Endodermal cell (in vitro differentiated cells): ENCODE data around the gene ATP10B. TPM values are rescaled to one million over a fixed set of nuclear protein-coding genes. Genes with fewer than 3 reads are reported as not detected.

Experiments used
- DNase-seq: peaks from one replicate; pipeline ENCODE4 v3.0.0-alpha.2; 2017
- H3K27ac ChIP-seq: 2 replicates; pipeline ENCODE4 v1.5.1; 2013; ENCODE audit warnings: mild to moderate bottlenecking, low read depth, low read length, moderate library complexity
- H3K27me3 ChIP-seq: 2 replicates; pipeline ENCODE4 v1.6.1; 2013; ENCODE audit warnings: mild to moderate bottlenecking, low read length, moderate library complexity; ENCODE audit not compliant: insufficient read depth, control insufficient read depth, poor library complexity, severe bottlenecking
- H3K36me3 ChIP-seq: 2 replicates; pipeline ENCODE4 v1.7.0; 2013; ENCODE audit warnings: mild to moderate bottlenecking, low read length, moderate library complexity; ENCODE audit not compliant: control insufficient read depth, insufficient read depth
- H3K4me1 ChIP-seq: one replicate; pipeline ENCODE4 v1.7.0; 2013; ENCODE audit warnings: low read length; ENCODE audit not compliant: control insufficient read depth, insufficient read depth
- H3K4me3 ChIP-seq: 2 replicates; pipeline ENCODE4 v1.5.1; 2013; ENCODE audit warnings: mild to moderate bottlenecking, low read length, moderate library complexity
- H3K9ac ChIP-seq: 2 replicates; pipeline ENCODE4 v1.6.1; 2013; ENCODE audit warnings: mild to moderate bottlenecking, low read length, moderate library complexity; ENCODE audit not compliant: poor library complexity, severe bottlenecking; ENCODE audit errors: extremely low read depth
- H3K9me3 ChIP-seq: 2 replicates; pipeline ENCODE4 v1.6.1; 2013; ENCODE audit warnings: mild to moderate bottlenecking, low read length, moderate library complexity; ENCODE audit not compliant: control insufficient read depth
- H3K27ac Mint-ChIP-seq: 2 replicates; pipeline ENCODE4 v1.8.0; 2020; ENCODE audit warnings: mixed read lengths
- H3K27me3 Mint-ChIP-seq: 2 replicates; pipeline ENCODE4 v1.8.0; 2021; ENCODE audit warnings: mild to moderate bottlenecking, mixed read lengths; ENCODE audit not compliant: insufficient read depth
- H3K36me3 Mint-ChIP-seq: 2 replicates; pipeline ENCODE4 v1.8.0; 2020; ENCODE audit warnings: low read depth, mixed read lengths
- H3K4me1 Mint-ChIP-seq: 2 replicates; pipeline ENCODE4 v1.8.0; 2020; ENCODE audit warnings: mixed read lengths
- H3K4me3 Mint-ChIP-seq: 2 replicates; pipeline ENCODE4 v1.8.0; 2020; ENCODE audit warnings: mild to moderate bottlenecking, moderate library complexity, mixed read lengths
- H3K9me3 Mint-ChIP-seq: 2 replicates; pipeline ENCODE4 v1.8.0; 2020; ENCODE audit warnings: mild to moderate bottlenecking, mixed read lengths
- WGBS, 2 experiments: methylation state at CpG; one replicate each; pipeline versions ENCODE4 v1.1.5 to v1.1.7; 2013; ENCODE audit warnings: missing lambda C conversion rate in 2 of 2, mixed read lengths in 1 of 2; ENCODE audit not compliant: insufficient coverage in 1 of 2, insufficient read length in 1 of 2; 5-methylcytosine and 5-hydroxymethylcytosine counted together
- total RNA-seq, 2 donors: library from RNA; stranded (reverse); fragmentation: NEBNext Ultra II Directional in 1 of 2; extraction: Animal tissue kit (Norgen Biotek cat#: 25700) in 1 of 2; gene quantifications; 2 replicates in 1 of 2; 3 replicates in 1 of 2; pipeline ENCODE4 v1.2.1, GENCODE V29; 2021
- TF ChIP-seq, protein P1 (sequence below): fragments of 200-600 bp; sonication (generic); conservative IDR thresholded peaks from 2 replicates; pipeline ENCODE4 v1.5.0; 2021; ENCODE audit warnings: antibody characterized with exemption, mild to moderate bottlenecking

Gene ATP10B
- total RNA-seq, 2 donors from 2014 or later: 0.15 to 0.38 TPM

DNA sequence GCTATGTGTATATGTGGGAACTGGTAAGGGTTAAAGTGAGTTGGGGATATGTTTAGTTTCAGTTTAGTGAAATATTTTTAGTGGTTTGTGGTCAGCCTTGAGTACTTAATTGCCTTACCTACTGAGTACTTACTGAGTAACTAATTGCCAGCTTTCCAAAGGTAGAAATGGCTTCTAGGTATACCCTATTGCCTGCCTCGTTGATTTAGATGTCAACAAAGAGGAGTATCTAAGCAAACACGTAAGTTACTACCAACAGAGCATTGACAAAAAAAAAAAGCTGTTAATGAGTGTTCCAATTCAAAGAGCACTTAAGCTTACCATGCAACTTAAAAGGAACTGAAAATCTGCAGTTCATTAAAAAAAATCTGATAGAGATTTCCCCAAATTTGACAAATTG, 8.8 kb downstream of the ATP10B start:
- no peaks in the 10 kb centered on the region for H3K36me3 ChIP-seq
- no peak overlapping the region for H3K9ac ChIP-seq
- WGBS, 2 experiments: 71 to 82% methylated on average over 2 of the region's 2 CpGs
- H3K4me3 ChIP-seq: no peak overlapping the region
- Mint-ChIP-seq H3K27ac (no peak overlapping the region), H3K27me3 (no peaks in the 10 kb centered on the region), H3K9me3 (no peaks in the 10 kb centered on the region), H3K36me3 (no peaks in the 10 kb centered on the region), H3K4me1 (no peaks in the 10 kb centered on the region), H3K4me3 (no peak overlapping the region)
- no peaks in the 10 kb centered on the region for H3K4me1 ChIP-seq
- no peak overlapping the region for H3K27ac ChIP-seq
- no peaks in the 10 kb centered on the region for H3K9me3 ChIP-seq
- TF ChIP-seq, protein P1, sequence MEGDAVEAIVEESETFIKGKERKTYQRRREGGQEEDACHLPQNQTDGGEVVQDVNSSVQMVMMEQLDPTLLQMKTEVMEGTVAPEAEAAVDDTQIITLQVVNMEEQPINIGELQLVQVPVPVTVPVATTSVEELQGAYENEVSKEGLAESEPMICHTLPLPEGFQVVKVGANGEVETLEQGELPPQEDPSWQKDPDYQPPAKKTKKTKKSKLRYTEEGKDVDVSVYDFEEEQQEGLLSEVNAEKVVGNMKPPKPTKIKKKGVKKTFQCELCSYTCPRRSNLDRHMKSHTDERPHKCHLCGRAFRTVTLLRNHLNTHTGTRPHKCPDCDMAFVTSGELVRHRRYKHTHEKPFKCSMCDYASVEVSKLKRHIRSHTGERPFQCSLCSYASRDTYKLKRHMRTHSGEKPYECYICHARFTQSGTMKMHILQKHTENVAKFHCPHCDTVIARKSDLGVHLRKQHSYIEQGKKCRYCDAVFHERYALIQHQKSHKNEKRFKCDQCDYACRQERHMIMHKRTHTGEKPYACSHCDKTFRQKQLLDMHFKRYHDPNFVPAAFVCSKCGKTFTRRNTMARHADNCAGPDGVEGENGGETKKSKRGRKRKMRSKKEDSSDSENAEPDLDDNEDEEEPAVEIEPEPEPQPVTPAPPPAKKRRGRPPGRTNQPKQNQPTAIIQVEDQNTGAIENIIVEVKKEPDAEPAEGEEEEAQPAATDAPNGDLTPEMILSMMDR: no peak
- no peak for DNase-seq
- no peaks in the 10 kb centered on the region for H3K27me3 ChIP-seq

DNA sequence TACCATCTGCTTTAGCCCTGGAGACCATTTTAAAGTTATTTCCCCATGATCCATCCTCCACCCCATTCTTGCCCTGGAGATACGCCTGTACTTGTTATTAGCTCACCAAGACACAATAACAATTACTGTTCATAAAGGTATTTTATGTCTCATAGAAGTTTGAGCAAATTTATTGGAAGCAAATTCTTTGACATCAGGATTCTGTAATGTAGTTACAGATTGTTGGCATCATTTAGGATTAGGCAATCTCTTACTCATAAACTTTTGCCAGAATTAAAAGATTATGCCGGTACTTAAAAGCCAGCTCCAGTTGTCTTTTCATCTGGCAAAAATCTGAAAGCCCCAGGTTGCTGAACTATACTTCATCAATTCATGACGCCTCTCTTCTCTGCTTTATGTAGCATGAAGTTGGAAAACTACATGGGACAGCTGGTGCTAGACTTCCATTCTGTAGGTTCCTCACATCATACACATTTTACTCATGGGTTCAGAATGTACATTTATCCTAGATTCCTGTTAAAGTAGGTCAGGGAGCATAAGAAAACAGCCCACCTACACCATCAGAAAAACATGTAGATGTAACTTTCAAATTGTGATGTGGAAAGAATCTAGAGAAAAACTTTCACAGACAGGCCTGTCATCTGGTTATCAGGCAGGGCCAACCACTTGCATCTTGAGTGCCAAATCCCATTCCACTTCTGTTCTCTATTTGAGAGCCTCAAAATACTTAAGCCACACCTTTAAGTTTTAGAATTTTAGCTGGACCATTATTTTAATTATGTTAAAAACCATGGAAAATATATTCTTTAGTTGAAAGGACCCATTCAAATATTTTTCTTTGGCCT, 14.0 kb downstream of the ATP10B start:
- Histone ChIP-seq H3K36me3 (no peaks in the 10 kb centered on the region), H3K9ac (no peak overlapping the region), H3K9me3 (no peaks in the 10 kb centered on the region), H3K27ac (no peak overlapping the region), H3K4me1 (no peaks in the 10 kb centered on the region), H3K27me3 (no peaks in the 10 kb centered on the region), H3K4me3 (no peak overlapping the region)
- H3K4me1 Mint-ChIP-seq: peaks cover 4% of the 10 kb centered on the region
- no peak for DNase-seq
- 97 to 100% methylated on average over 2 to 3 of the region's 3 CpGs for WGBS, 2 experiments
- no peak overlapping the region for H3K4me3 Mint-ChIP-seq
- H3K27me3 Mint-ChIP-seq: no peaks in the 10 kb centered on the region
- TF ChIP-seq, protein P1: no peak
- no peaks in the 10 kb centered on the region for H3K36me3 Mint-ChIP-seq
- H3K9me3 Mint-ChIP-seq: no peaks in the 10 kb centered on the region
- H3K27ac Mint-ChIP-seq: no peak overlapping the region

DNA sequence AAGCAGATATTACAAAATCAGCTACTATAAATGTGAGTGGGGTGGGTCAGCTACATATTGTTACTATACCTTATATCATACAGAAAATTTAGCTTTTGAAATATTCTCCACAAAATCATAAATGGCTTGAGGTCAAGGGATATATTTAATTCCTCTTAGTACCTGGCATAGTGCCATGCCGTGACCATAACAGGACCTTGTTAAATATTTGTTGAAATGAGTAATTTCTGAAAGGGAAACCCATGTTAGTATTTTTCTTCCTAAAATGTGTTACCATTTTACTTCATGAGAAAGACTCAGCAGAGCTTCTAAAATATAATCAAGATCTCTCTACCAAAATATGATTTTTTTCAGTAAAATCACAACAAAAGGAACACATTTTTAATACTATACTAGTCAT, 14.8 kb downstream of the ATP10B start:
- DNase-seq: no peak
- TF ChIP-seq, protein P1: no peak
- H3K4me1 ChIP-seq: no peaks in the 10 kb centered on the region
- H3K9me3 ChIP-seq: no peaks in the 10 kb centered on the region
- H3K4me3 ChIP-seq: no peak overlapping the region
- 0% methylated on average over 1 of the region's 1 CpG for WGBS, 2 experiments
- H3K4me3 Mint-ChIP-seq: no peak overlapping the region
- H3K27me3 Mint-ChIP-seq: no peaks in the 10 kb centered on the region
- no peaks in the 10 kb centered on the region for H3K27me3 ChIP-seq
- no peaks in the 10 kb centered on the region for H3K9me3 Mint-ChIP-seq
- H3K4me1 Mint-ChIP-seq: peaks cover 4% of the 10 kb centered on the region
- H3K36me3 ChIP-seq: no peaks in the 10 kb centered on the region
- no peaks in the 10 kb centered on the region for H3K36me3 Mint-ChIP-seq
- H3K27ac ChIP-seq: no peak overlapping the region
- H3K27ac Mint-ChIP-seq: no peak overlapping the region
- no peak overlapping the region for H3K9ac ChIP-seq
